Spleen (tissue), 7 donors: ENCODE data around the gene AHSA1.

Experiments used
- POLR2A ChIP-seq, 3 donors: fragments of 450-650 bp; IDR thresholded peaks; one replicate each; pipeline ENCODE4 v1.5.1; 2017; ENCODE audit warnings: antibody characterized with exemption in 3 of 3, mild to moderate bottlenecking in 1 of 3
- POLR2AphosphoS5 ChIP-seq, 3 donors: sonication (generic); formaldehyde crosslinking; IDR thresholded peaks; one replicate each; pipeline ENCODE4 v1.5.1; 2017; ENCODE audit warnings: antibody characterized with exemption in 3 of 3
- TF ChIP-seq, protein P1 (sequence below), 11 experiments: fragments of 200-600 bp in 7 of 11; fragments of 450-650 bp in 4 of 11; sonication (generic) in 4 of 11; IDR thresholded peaks in 8 of 11; conservative IDR thresholded peaks in 3 of 11; 1 replicate in 7 of 11; 2 replicates in 4 of 11; pipeline versions ENCODE4 v1.4.0 to v1.8.0; 2016 to 2021; ENCODE audit warnings: antibody characterized with exemption in 11 of 11, inconsistent platforms in 4 of 11, mild to moderate bottlenecking in 1 of 11
- donor health status: DM: no; HTN: no; CAD: no; lungs with moderate emphysema.
- donor health status: DM: no; HTN: no; CAD: no.
- donor health status: DM: no; HTN: no; CAD: no.

DNA sequence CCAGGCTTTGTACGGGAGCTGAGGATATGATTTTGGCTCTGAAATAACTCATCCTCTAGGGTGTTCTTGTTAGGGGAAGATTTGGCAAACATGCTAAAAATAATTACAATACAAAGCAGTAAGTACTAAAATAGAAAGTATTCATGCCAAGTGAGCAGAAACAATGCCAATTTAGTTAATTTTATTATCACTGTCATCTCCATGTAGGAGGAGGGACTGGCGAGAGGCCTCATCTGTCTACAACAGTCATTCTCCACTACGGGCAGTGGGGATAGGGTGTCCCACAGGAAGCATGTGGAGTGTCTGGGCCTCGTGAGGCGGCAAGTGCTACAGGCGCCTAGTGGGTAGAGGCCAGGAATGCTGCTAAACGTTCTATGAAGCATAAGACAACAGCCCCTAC, 37.4 kb downstream of the AHSA1 start:
- no peak for TF ChIP-seq POLR2AphosphoS5 (IDR thresholded peaks at IDR 0.05)
- TF ChIP-seq, protein P1, sequence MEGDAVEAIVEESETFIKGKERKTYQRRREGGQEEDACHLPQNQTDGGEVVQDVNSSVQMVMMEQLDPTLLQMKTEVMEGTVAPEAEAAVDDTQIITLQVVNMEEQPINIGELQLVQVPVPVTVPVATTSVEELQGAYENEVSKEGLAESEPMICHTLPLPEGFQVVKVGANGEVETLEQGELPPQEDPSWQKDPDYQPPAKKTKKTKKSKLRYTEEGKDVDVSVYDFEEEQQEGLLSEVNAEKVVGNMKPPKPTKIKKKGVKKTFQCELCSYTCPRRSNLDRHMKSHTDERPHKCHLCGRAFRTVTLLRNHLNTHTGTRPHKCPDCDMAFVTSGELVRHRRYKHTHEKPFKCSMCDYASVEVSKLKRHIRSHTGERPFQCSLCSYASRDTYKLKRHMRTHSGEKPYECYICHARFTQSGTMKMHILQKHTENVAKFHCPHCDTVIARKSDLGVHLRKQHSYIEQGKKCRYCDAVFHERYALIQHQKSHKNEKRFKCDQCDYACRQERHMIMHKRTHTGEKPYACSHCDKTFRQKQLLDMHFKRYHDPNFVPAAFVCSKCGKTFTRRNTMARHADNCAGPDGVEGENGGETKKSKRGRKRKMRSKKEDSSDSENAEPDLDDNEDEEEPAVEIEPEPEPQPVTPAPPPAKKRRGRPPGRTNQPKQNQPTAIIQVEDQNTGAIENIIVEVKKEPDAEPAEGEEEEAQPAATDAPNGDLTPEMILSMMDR (IDR thresholded peaks at IDR 0.05 in 8 of 11, conservative IDR thresholded peaks at IDR 0.05 in 3 of 11): no peak
- TF ChIP-seq POLR2A (IDR thresholded peaks at IDR 0.05): no peak
